Esophagus muscularis mucosa (tissue), 4 donors: Measurements from ENCODE around the gene NFKB2.

ENCODE experiments used
- EP300 ChIP-seq: sonication (generic); formaldehyde crosslinking; IDR thresholded peaks from one replicate; pipeline ENCODE4 v1.6.1; 2017; ENCODE audit warnings: antibody characterized with exemption
- POLR2A ChIP-seq: fragments of 450-650 bp; IDR thresholded peaks from one replicate; pipeline ENCODE4 v1.6.1; 2017; ENCODE audit warnings: antibody characterized with exemption, moderate library complexity, mild to moderate bottlenecking, low read depth
- POLR2AphosphoS5 ChIP-seq, 2 donors: sonication (generic); formaldehyde crosslinking; IDR thresholded peaks; one replicate each; pipeline ENCODE4 v1.6.1; 2017; ENCODE audit warnings: antibody characterized with exemption in 2 of 2
- TF ChIP-seq, protein P1 (sequence below), 3 experiments: fragments of 200-600 bp in 2 of 3; fragments of 450-650 bp in 1 of 3; sonication (generic) in 2 of 3; IDR thresholded peaks; one replicate each; pipeline ENCODE4 v1.5.1; 2017 to 2019; ENCODE audit warnings: antibody characterized with exemption in 3 of 3, mild to moderate bottlenecking in 2 of 3, moderate library complexity in 1 of 3

- TF ChIP-seq, protein P1, sequence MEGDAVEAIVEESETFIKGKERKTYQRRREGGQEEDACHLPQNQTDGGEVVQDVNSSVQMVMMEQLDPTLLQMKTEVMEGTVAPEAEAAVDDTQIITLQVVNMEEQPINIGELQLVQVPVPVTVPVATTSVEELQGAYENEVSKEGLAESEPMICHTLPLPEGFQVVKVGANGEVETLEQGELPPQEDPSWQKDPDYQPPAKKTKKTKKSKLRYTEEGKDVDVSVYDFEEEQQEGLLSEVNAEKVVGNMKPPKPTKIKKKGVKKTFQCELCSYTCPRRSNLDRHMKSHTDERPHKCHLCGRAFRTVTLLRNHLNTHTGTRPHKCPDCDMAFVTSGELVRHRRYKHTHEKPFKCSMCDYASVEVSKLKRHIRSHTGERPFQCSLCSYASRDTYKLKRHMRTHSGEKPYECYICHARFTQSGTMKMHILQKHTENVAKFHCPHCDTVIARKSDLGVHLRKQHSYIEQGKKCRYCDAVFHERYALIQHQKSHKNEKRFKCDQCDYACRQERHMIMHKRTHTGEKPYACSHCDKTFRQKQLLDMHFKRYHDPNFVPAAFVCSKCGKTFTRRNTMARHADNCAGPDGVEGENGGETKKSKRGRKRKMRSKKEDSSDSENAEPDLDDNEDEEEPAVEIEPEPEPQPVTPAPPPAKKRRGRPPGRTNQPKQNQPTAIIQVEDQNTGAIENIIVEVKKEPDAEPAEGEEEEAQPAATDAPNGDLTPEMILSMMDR (IDR thresholded peaks at IDR 0.05) = no peak
- TF ChIP-seq POLR2A (no peak), POLR2AphosphoS5 (IDR thresholded peaks at IDR 0.05) (no peak), EP300 (no peak)
Observed at GRCh38 chr10:102384606-102385429, 10.7 kb upstream of the NFKB2 start.
